NCI-H1048 (cell line): ENCODE measurements around the gene TMED5.
A peak's percentile ranks its signal among the peaks of the same experiment; 100 is the strongest.
"Not testable (repeated sequence)": the region's sequence is repeated elsewhere in the genome, so short reads cannot be mapped to it uniquely, and the experiment has no call there.

Experiments used
- DNase-seq: peaks from one replicate; lab custom pipeline; 2025; lab: John Stamatoyannopoulos, UW

The TMED5 gene

DNA sequence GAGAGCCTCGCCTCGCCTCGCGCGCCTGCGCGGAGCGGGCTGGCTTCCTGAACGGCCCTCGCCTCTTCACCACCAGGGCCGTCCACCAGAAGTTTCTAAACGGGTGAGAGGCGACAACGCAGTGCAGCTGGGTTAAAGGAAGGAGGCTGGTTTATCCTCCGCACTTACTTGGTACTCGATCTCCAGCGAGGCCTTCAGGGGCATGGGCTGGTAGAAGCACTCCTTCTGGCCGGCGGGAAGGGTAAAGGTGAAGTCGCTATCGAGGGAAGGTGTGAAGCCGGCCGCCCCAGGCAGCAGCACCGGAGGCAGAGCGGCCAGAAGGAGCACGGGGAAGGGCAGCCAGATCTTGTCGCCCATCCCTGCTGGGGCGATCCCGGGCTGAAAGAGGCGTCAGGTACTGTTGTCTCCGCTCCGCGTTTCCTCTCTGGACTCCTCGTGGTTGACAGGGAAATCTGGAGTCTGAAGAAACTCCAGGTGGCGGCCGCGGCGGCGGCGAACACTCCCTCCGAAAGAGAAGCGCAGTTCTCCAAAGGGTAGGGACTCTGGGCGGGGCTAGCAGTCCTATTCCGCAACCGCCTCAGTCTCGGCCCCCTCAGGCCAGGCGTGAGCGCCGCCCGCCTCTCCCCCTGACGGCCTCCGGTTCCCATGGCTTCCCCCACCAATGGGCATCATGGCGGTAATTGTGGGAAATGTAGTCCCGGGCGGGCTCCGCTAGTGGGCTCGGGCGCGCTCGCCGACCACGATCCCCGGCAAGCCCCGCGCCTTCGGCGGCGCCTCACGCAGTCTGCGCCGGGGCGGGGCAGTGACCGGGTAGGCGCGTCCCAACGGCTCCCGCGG lies at the start of gene TMED5:
TSS of gene TMED5 (minus strand) at position 528 of the 837 bp plus-strand sequence. CDS start at position 357, 171 bp downstream.
- peak; percentile 97 for DNase-seq

DNA sequence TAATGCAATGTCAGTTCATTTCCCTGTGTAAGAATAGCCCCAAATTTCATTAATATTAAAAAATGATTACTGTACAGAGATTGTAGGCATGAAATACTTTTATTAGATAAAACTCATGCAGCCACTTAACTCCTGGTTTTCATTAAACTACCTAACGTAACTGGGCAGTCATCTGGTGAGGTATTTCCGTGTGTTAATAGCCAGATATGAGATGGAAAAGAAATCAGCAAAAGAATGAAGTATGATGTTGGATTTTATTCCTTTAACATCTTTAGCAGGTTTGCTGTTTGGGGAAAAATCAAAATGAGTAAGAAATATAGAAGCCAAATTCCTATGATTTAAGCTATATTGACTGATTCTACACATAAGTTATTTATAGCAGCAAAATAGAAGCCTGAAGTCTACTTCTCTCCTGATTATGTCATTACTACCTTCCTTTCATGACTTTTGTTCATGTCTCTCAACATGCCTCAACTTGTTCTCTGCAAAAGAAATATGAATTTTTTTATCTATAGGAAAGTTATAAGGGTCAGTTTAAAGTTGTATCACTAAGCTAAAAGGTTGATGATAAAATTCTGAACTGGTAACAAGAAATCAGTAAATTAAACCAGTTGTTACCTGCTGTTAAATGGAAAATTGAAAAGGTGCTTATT lies 42.9 kb upstream of the TMED5 start:
- no peak for DNase-seq

DNA sequence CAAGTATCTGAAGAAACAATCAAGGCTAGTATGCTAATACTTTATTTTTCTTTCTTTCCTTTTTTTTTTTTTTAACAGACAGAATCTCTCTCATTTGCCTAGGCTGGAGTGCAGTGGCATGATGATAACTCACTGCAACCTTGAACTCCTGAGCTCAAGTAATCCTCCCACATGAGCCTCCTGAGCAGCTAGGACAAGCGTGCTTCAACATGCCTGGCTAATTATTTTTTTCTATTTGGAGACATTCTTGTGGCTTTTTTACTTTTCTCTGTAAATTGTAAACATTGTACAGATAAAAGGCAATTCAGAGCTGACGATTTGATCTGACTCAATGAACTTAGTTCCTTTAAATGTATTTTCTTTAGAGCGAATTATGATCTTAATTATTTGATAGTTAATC lies 41.7 kb upstream of the TMED5 start:
- peak; percentile 12 for DNase-seq

DNA sequence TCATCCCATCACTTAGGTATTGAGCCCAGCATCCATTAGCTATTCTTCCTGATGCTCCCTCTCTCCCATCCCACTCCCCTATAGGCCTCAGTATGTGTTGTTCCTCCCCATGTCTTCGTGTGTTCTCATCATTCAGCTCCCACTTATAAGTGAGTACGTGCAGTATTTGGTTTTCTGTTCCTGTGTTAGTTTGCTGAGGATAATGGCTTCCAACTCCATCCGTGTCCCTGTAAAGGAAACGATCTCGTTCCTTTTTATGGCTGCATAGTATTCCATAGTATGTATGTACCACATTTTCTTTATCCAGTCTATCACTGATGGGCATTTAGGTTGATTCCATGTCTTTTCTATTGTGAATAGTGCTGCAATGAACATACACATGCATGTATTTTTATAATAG lies 40.5 kb upstream of the TMED5 start:
- not testable (repeated sequence) for DNase-seq

DNA sequence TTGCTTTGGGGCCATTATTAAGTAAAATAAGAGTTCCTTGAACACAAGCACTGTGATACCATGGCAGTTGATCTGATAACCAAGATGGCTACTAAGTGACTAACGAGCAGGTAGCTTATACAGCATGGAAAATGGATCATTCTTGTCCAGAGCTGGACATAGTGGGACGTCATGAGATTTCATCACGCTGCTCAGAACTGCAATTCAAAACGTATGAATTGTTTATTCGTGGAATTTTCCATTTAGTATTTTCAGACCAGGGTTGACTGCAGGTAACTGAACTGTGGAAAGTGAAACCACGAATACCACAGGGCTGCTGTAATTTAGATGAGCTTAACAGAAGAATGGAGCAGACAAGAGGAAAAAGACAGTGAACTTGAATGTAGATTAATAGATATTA lies 39.2 kb upstream of the TMED5 start:
- DNase-seq, result no peak

DNA sequence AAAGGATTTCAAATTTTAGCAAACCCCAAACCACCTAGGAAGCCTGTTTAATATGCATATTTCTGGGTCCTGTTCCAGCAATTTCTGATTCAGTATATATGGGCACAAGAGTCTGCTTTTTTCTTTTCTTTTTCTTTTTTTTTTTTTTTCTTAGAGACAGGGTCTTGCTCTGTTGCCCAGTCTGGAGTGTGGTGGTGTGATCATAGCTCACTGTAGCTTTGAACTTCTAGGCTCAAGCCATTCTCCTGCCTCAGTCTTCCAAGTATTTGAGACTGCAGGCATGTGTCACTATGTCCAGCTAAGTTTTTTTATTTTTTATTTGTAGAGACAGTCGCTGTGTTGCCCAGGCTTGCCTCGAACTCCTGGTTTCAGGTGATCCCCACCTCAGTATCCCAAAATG lies 35.1 kb upstream of the TMED5 start:
- DNase-seq, result no peak

DNA sequence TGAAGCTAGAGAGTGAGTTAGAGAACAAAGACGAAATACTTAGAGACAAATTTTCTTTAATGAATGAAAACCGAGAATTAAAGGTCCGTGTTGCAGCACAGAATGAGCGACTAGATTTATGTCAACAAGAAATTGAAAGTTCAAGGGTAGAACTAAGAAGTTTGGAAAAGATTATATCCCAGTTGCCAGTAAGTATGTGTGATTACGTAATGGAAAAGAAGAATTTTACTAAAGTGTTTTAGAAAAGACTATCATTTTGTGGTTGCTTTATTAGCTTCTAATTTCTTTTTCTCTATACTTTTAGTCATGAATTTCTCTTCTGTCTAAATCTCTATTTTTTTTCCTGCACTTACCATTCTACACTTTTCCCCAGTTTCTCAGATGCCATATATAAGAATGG lies 27.0 kb upstream of the TMED5 start:
- DNase-seq, result no peak

DNA sequence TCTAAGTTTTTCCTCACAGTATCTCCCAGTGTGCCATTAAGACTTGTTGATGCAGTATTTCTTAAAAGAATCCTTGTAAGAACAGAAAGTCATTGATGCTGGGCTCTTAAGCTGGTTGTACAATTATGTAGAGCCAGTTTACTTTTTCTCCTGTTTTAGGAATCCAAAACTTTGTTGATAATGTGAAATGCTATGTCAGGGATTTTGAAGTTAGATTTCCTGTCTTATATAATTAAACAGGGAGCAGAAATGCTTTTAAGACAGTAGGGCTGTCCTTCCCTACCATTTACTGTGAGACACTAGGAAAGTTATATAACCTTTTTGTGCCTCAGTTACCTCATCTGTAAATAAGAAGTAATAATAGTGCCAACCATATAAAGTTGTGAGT lies 26.3 kb upstream of the TMED5 start:
- no peak for DNase-seq

DNA sequence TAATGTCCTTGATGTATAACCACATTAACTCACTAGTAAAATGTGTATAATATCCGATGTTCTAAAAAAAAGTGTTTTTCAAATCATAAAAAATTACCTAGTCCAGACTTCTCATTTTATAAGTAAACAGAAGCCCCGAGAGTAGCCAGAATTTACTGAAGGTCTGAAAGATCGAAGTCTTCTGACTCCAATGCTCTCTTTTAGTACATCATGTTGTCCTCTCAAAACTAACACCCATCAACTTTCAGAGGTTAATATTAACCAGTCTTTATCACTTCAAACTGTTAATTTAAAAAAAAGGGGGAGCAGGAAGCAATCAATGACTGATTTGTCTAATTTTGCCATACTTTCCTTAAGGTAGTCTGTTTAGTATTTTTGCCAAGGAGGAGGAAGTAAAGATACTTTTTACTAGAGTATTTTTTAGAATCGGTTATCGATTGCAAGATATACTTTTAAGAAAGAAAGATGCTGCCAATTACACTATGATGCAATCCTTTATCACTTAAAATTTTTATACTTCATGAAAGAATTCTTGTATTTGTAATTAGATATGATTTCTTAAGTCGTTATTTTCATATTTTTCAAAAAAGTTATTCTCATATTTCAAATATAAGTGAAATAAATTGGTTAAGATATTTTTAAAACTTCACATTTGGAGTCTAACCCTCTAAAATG lies 25.8 kb upstream of the TMED5 start:
- DNase-seq, result no peak

DNA sequence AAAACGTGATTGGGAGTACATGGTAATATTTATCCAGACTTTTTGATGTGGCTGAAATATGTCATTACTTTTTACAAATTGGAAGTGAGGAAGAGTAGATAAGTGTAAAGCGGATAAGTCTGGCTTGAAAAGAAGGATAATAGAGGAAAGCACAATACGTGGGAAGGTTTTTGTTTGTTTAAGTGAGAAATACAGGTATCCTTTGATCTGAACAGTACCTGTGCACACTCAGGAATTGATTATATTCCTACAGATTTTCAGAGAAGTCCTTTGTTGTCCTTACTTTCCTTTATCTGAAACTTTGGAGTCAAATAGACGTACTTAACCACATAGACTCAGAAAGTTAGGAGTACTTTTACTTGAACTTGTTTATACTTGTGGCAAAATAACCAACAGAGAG lies 20.5 kb upstream of the TMED5 start:
- DNase-seq, result no peak

DNA sequence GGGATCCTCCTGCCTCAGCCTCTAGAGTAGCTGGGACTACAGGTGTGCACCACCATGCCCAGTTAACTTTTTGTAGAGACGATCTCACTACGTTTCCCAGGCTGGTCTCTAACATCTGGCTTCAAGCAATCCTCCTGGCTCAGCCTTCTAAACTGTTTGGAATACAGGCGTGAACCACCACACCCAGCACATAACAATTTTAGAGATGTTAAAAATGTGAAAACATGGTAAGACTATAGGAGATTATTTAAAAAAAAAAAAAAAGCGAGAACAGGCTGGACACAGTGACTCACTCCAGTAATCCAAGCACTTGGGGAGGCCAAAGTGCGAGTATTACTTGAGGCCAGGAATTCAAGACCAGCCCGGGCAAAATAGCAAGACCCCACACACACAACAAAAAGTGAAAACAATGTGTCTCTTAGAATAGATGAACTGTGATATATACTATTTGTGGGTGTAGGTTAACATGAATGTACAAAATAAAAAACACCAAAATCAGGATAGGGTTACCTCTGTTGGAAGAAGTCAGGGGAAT lies 19.9 kb upstream of the TMED5 start:
- DNase-seq, result no peak

DNA sequence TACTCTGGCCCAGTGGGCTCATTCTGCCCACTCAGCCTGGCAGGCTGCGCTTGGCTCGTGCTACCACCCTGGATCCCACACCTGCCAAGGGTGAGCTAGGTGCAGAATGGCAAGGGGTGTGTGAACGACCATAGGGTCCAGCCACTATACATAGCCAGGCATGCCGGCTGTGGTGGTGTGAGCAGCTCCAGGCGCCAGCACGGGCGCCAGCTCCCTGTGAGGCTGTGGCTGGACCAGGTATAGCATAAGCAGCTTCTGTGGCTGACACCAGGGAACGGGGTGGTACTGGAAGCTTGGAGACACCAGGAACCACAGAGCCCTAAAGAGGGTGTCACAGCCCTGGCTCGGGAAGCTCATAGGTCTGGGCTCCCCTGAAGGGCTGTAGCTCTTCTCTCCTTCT lies 18.9 kb upstream of the TMED5 start:
- no peak for DNase-seq

DNA sequence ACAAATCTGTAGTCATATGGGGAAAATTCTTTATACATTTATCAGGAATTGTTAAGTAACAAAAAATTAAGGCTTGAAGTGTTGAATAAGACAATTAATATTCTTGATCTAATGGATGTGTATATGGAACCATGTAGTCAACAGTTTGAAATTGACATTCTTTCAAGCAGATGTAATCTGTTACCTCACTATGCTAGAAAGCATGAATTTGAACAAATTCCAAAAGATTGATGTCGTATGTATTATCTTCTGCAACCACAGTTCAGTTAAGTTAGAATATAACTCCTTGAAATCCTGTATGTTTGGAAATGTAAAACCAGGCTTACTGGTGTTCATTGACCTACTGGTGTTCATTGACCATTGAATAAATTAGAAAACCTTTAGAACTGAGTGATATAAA lies 16.4 kb upstream of the TMED5 start:
- no peak for DNase-seq

DNA sequence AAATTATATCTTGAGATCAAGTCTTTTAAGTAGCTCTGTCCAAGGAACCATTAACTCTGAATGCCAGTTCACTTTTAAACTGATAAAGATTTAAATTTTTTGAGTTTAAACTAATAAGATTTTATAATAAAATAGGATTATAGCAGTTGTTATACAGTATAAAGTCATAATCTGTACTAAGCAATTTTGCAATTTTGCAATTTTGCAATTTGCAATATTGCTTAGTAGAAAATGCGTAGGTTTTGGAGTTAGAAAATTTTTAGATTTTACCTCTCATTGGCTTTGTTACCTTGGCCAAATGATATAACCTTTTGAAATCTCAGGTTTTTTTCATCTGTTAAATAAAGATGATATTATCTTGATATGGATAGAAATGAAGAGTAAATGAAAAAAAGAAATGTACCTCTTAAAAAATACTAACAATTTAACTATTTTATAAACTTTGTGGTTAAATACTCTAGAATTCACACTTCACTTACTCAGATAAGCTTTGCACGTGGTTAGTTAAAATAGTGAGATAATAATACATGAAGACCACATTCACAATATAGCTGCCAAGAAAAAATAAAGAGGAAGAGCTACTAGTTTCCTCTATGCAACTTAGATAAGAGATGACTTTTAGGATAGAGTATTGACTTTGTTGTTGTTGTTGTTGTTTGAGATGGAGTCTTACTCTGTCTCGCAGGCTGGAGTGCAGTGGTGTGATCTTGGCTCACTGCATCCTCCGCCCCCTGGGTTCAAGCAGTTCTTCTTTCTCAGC lies 14.2 kb upstream of the TMED5 start:
- no peak for DNase-seq

DNA sequence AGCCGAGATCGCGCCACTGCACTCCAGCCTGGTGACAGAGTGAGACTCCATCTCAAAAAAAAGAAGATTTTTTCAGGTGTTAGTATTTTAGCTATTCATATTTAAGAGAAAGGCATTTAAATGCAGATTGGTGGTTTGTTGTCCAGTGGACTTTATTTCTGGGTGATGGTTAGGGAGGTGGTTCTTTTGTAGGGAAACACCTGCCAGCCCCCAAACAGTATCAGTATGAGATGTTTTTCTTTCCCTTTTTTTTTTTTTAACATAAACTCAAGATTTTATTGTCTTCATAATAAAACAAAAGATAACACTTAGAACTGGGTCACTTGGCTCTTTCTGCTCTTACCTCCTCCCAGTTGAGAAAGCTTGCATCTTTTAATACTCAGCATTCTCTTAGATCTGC lies 10.2 kb upstream of the TMED5 start:
- DNase-seq, result no peak

DNA sequence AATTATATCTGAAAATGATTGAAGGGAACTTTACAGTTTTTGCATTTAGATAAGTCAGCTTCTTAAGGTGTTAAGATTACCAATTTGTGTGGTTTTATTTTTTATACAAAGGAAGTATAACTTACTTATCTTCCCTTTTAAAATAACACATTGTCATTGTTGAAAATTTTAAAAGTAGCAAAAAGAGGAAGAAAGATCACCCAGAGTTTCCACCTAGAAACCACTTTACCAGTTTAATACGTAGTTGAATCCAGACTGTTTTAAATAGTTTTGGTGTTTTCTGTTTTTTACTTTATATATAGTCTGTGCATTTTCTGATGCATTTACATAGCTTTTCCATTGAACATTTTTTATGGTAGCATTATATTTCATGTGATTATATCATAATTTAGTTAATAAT lies 6.5 kb upstream of the TMED5 start:
- DNase-seq, result no peak

DNA sequence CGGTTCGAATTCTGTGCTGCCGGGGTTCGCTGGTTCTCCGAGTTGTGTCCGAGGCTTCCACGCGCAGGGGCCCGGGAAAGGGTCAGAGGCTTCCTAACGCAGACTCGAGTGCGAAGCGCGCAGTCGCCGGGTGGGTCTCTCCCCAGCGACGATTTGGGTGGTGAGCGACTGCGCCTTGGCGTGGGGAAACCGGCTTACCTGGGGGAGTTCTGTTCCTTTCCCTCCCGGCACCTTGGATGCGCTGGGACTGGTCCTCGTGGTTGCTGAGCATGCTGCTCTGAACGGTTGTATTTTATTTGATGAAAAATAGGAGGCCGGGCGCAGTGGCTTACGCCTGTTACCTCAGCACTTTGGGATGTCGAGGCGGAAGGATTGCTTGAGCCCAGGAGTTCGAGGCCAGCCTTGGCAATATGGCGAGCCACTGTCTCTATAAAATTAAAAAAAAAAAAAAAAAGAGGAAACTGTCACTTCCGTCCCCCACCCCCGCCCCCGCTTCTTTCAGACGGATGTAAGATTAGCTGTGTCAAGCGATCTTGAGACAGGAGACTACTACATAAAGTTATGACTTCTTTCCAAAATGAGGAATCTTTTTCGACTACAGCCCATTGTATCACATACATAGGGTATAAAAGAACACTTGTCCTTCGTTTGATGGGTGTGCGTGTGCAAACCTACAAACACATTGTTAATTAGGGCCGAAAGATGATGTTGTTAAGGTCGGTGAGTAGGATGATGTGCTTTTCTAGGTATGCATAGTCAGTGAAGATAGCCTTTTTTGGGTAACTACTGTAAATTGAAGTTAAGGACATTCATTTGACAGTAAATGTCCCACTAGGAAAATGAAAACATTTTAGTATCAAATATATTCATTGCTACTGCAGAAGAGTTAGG lies 755 bp upstream of the TMED5 start, which contains the start of gene CCDC18:
TSS of gene CCDC18 (plus strand) at position 2 of the 891 bp plus-strand sequence. CDS start 2,638 bp downstream, outside the sequence.
- no peak for DNase-seq

DNA sequence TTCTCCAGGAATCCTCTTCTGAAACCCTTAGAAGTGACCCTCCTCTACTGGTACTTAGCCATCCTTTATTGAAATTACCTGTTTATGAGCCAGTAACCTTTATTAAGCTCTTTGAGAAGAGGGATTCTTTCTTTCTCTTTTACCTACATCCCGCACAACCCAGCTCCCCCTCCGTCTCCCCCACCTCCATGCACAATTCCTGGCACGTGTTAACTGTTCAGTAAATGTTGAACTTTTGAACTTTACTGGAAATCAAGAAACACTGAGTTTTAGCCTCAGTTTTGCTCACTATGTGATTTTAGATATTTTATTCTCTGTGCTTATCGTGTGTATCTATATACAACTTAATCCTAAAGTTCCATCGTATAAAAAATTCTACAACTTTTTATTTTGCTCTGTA lies 1.8 kb downstream of the TMED5 start:
- no peak for DNase-seq

DNA sequence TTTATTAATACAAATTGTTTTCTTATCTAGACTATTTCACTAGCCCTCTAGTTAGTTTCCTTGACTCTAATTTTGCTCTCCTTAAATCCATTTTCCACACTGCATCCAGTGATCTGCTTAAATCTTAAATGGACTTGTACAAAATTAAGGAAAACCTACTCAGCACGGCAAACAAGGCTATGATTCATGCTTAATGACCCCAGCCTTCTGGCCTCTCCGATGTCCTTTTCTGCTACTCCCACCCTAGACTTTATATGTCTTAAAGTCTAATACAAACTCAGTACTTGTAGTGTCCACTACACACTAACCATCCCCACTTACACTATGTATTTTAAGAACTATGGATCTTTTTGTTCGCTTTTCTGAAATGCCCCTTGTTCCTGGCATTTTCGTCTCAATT lies 2.2 kb downstream of the TMED5 start:
- DNase-seq, result no peak

DNA sequence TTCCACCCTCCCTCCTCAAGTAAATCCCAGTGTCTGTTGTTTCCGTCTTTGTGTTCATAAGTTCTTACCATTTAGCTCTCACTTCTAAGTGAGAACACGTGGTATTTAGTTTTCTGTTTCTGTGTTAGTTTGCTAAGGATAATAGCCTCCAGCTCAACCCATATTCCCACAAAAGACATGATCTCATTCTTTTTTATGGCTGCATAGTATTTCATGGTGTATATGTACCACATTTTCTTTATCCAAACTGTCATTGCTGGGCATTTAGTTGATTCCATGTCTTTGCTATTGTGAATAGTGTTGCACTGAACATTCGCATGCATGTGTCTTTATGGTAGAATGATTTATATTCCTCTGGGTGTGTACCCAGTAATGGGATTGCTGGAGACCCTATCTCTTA lies 5.6 kb downstream of the TMED5 start:
- DNase-seq, result not testable (repeated sequence)

DNA sequence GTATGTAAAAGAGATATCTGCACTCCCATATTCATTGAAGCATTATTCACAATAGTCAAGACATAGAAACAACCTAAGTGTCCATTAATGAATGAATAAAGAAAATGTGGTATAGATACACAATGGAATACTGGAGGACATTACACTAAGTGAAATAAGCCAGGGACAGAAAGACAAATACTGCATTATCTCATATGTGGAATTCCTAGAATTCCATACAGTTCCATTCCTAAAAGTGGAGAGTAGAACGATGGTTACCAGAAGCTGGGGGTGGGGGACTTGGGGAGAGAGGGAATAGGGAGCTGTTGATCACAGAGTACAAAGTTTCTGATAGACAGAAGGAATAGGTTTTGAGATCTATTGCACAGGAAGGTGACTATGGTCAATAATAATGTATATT lies 7.4 kb downstream of the TMED5 start:
- no peak for DNase-seq
